DOHH2 (cell line): ENCODE data around the gene MRPL49.

ENCODE experiments used
- EZH2phosphoT487 ChIP-seq: fragments of 200-600 bp; sonication (generic); IDR thresholded peaks from 2 replicates; pipeline ENCODE4 v1.6.1; 2017; ENCODE audit warnings: borderline replicate concordance, mild to moderate bottlenecking, antibody characterized with exemption, low read length, moderate library complexity, mixed read lengths
- TF ChIP-seq, protein P1 (sequence below): fragments of 200-600 bp; sonication (generic); IDR thresholded peaks from one replicate; pipeline ENCODE4 v1.5.1; 2014; ENCODE audit warnings: antibody characterized with exemption, mild to moderate bottlenecking, low read depth, low read length; ENCODE audit not compliant: poor library complexity, severe bottlenecking

GRCh38 chr11:65090628-65091027 lies 31.5 kb upstream of the MRPL49 start:
- TF ChIP-seq, protein P1, sequence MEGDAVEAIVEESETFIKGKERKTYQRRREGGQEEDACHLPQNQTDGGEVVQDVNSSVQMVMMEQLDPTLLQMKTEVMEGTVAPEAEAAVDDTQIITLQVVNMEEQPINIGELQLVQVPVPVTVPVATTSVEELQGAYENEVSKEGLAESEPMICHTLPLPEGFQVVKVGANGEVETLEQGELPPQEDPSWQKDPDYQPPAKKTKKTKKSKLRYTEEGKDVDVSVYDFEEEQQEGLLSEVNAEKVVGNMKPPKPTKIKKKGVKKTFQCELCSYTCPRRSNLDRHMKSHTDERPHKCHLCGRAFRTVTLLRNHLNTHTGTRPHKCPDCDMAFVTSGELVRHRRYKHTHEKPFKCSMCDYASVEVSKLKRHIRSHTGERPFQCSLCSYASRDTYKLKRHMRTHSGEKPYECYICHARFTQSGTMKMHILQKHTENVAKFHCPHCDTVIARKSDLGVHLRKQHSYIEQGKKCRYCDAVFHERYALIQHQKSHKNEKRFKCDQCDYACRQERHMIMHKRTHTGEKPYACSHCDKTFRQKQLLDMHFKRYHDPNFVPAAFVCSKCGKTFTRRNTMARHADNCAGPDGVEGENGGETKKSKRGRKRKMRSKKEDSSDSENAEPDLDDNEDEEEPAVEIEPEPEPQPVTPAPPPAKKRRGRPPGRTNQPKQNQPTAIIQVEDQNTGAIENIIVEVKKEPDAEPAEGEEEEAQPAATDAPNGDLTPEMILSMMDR, result no peak
- TF ChIP-seq EZH2phosphoT487, result no peak
